Measurements from ENCODE around the gene IGF2R. TPM values are rescaled to one million over a fixed set of nuclear protein-coding genes. Genes with fewer than 3 reads are reported as not detected.

The IGF2R gene
- total RNA-seq, 1 experiment from 2014 or later, result 92.2 TPM

GRCh38 chr6:160005861-160006540, 37.1 kb downstream of the IGF2R start:
- ChIA-PET CTCF (no interaction called here), POLR2A (no interaction called here)
- 0 out of 2 replicates have a peak, but pooled peaks cover 4% of the 10 kb centered on the region for H3K4me1 ChIP-seq
- peaks cover 17% of the 10 kb centered on the region for H3K36me3 Mint-ChIP-seq (ENCODE audit: insufficient read depth, unreplicated experiment)
- no peak for DNase-seq
- H3K9me3 ChIP-seq, result no peaks in the 10 kb centered on the region
- no peak overlapping the region for H3K4me3 Mint-ChIP-seq (ENCODE audit: unreplicated experiment)
- BruUV-seq (replicated peaks), result no TSS peak
- H3K27me3 ChIP-seq (replicated peaks; ENCODE audit: control insufficient read depth, insufficient read depth, low read length), result no peaks in the 10 kb centered on the region
- H3K36me3 ChIP-seq (ENCODE audit: control insufficient read depth, insufficient read depth, low read length), result no peaks in the 10 kb centered on the region
- H3K9me3 Mint-ChIP-seq (ENCODE audit: unreplicated experiment), result peaks cover 11% of the 10 kb centered on the region
- H3K4me1 Mint-ChIP-seq (ENCODE audit: low read depth, unreplicated experiment), result no peaks in the 10 kb centered on the region
- intact Hi-C loops (cut with micrococcal nuclease; ENCODE audit: unreplicated experiment), result no loop called here
- TF ChIP-seq, protein P1, sequence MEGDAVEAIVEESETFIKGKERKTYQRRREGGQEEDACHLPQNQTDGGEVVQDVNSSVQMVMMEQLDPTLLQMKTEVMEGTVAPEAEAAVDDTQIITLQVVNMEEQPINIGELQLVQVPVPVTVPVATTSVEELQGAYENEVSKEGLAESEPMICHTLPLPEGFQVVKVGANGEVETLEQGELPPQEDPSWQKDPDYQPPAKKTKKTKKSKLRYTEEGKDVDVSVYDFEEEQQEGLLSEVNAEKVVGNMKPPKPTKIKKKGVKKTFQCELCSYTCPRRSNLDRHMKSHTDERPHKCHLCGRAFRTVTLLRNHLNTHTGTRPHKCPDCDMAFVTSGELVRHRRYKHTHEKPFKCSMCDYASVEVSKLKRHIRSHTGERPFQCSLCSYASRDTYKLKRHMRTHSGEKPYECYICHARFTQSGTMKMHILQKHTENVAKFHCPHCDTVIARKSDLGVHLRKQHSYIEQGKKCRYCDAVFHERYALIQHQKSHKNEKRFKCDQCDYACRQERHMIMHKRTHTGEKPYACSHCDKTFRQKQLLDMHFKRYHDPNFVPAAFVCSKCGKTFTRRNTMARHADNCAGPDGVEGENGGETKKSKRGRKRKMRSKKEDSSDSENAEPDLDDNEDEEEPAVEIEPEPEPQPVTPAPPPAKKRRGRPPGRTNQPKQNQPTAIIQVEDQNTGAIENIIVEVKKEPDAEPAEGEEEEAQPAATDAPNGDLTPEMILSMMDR (IDR thresholded peaks at IDR 0.05; ENCODE audit: insufficient read depth in 1 of 2, low read depth in 1 of 2, low read length in 1 of 2, severe bottlenecking in 1 of 2, unreplicated experiment in 1 of 2), result no peak
- no peak overlapping the region for H3K27ac Mint-ChIP-seq (ENCODE audit: unreplicated experiment)
- no peaks in the 10 kb centered on the region for H3K27me3 Mint-ChIP-seq (ENCODE audit: insufficient read depth, unreplicated experiment)
- no peak overlapping the region for H3K4me3 ChIP-seq (ENCODE audit: low read depth, low read length)

GRCh38 chr6:160007145-160007544, 38.3 kb downstream of the IGF2R start:
- no peaks in the 10 kb centered on the region for H3K27me3 ChIP-seq (replicated peaks; ENCODE audit: control insufficient read depth, insufficient read depth, low read length)
- no peaks in the 10 kb centered on the region for H3K9me3 ChIP-seq
- no peaks in the 10 kb centered on the region for H3K4me1 Mint-ChIP-seq (ENCODE audit: low read depth, unreplicated experiment)
- H3K9me3 Mint-ChIP-seq (ENCODE audit: unreplicated experiment), result peaks cover 11% of the 10 kb centered on the region
- no peak overlapping the region for H3K4me3 ChIP-seq (ENCODE audit: low read depth, low read length)
- TF ChIP-seq, protein P1 (IDR thresholded peaks at IDR 0.05; ENCODE audit: insufficient read depth in 1 of 2, low read depth in 1 of 2, low read length in 1 of 2, severe bottlenecking in 1 of 2, unreplicated experiment in 1 of 2), result no peak
- no TSS peak for BruUV-seq (replicated peaks)
- H3K4me3 Mint-ChIP-seq (ENCODE audit: unreplicated experiment), result no peak overlapping the region
- POLR2A ChIA-PET, result no interaction called here
- intact Hi-C loops (cut with micrococcal nuclease; ENCODE audit: unreplicated experiment), result no loop called here
- CTCF ChIA-PET, result interaction anchor here (0.6 kb wide), 1 partner anchor 22 kb away, joined by 3 read pairs; no protein-coding TSS in a partner anchor
- no peak for DNase-seq
- H3K36me3 ChIP-seq (ENCODE audit: control insufficient read depth, insufficient read depth, low read length), result no peaks in the 10 kb centered on the region; the same call in 1 of the 2 replicates
- no peaks in the 10 kb centered on the region for H3K27me3 Mint-ChIP-seq (ENCODE audit: insufficient read depth, unreplicated experiment)
- 0 out of 2 replicates have a peak, but pooled peaks cover 4% of the 10 kb centered on the region for H3K4me1 ChIP-seq
- no peak overlapping the region for H3K27ac Mint-ChIP-seq (ENCODE audit: unreplicated experiment)
- peaks cover 28% of the 10 kb centered on the region for H3K36me3 Mint-ChIP-seq (ENCODE audit: insufficient read depth, unreplicated experiment)

GRCh38 chr6:160007611-160008010, 38.7 kb downstream of the IGF2R start:
- POLR2A ChIA-PET, result no interaction called here
- Mint-ChIP-seq H3K9me3 (ENCODE audit: unreplicated experiment) (peaks cover 11% of the 10 kb centered on the region), H3K36me3 (ENCODE audit: insufficient read depth, unreplicated experiment) (peaks cover 30% of the 10 kb centered on the region), H3K4me3 (ENCODE audit: unreplicated experiment) (no peak overlapping the region), H3K27me3 (ENCODE audit: insufficient read depth, unreplicated experiment) (no peaks in the 10 kb centered on the region), H3K4me1 (ENCODE audit: low read depth, unreplicated experiment) (no peaks in the 10 kb centered on the region), H3K27ac (ENCODE audit: unreplicated experiment) (no peak overlapping the region)
- TF ChIP-seq, protein P1 (IDR thresholded peaks at IDR 0.05; ENCODE audit: insufficient read depth in 1 of 2, low read depth in 1 of 2, low read length in 1 of 2, severe bottlenecking in 1 of 2, unreplicated experiment in 1 of 2), result no peak
- H3K9me3 ChIP-seq, result no peaks in the 10 kb centered on the region
- intact Hi-C loops (cut with micrococcal nuclease; ENCODE audit: unreplicated experiment), result no loop called here
- no peaks in the 10 kb centered on the region; the same call in 1 of the 2 replicates for H3K36me3 ChIP-seq (ENCODE audit: control insufficient read depth, insufficient read depth, low read length)
- no peak for DNase-seq
- 0 out of 2 replicates have a peak, but pooled peaks cover 4% of the 10 kb centered on the region for H3K4me1 ChIP-seq
- CTCF ChIA-PET, result interaction anchor here (0.6 kb wide), 1 partner anchor 21 kb away, joined by 3 read pairs; no protein-coding TSS in a partner anchor
- H3K4me3 ChIP-seq (ENCODE audit: low read depth, low read length), result no peak overlapping the region
- no peaks in the 10 kb centered on the region for H3K27me3 ChIP-seq (replicated peaks; ENCODE audit: control insufficient read depth, insufficient read depth, low read length)
- BruUV-seq (replicated peaks), result no TSS peak
